ENCODE measurements around the gene TGFB3. TPM values are rescaled to one million over a fixed set of nuclear protein-coding genes. Genes with fewer than 3 reads are reported as not detected.

TGFB3 gene
- total RNA-seq, 2 donors from 2014 or later = 136 to 140 TPM

- TF ChIP-seq POLR2A (IDR thresholded peaks at IDR 0.05) (no peak), CTCF (IDR thresholded peaks at IDR 0.05) (no peak), POLR2AphosphoS5 (IDR thresholded peaks at IDR 0.05) (no peak)
- Histone ChIP-seq H3K4me1 (replicated peaks) (no peaks in the 10 kb centered on the region), H3K9me3 (no peaks in the 10 kb centered on the region), H3K36me3 (no peaks in the 10 kb centered on the region), H3K27ac (no peak overlapping the region), H3K4me3 (no peak overlapping the region), H3K27me3 (replicated peaks; ENCODE audit: insufficient read depth) (no peaks in the 10 kb centered on the region)
- WGBS = 56% methylated on average over 2 of the region's 2 CpGs
- DNase-seq (ENCODE audit: low spot score) = no peak
- intact Hi-C loops (cut with DNase I) = no loop called here
Measured at GRCh38 chr14:75934998-75935628, 46.7 kb downstream of the TGFB3 start.

GRCh38 chr14:75933712-75934296 is 48.0 kb downstream of the TGFB3 start:
- WGBS = 47% methylated on average over 2 of the region's 2 CpGs
- Histone ChIP-seq H3K4me1 (replicated peaks) (no peaks in the 10 kb centered on the region), H3K36me3 (no peaks in the 10 kb centered on the region), H3K4me3 (no peak overlapping the region), H3K9me3 (no peaks in the 10 kb centered on the region), H3K27ac (no peak overlapping the region), H3K27me3 (replicated peaks; ENCODE audit: insufficient read depth) (no peaks in the 10 kb centered on the region)
- no peak for DNase-seq (ENCODE audit: low spot score)
- intact Hi-C loops (cut with DNase I) = no loop called here
- TF ChIP-seq CTCF (IDR thresholded peaks at IDR 0.05) = no peak
- no peak for TF ChIP-seq POLR2AphosphoS5 (IDR thresholded peaks at IDR 0.05)
- TF ChIP-seq POLR2A (IDR thresholded peaks at IDR 0.05) = no peak

- no peaks in the 10 kb centered on the region for H3K27me3 ChIP-seq (replicated peaks; ENCODE audit: insufficient read depth)
- no peak overlapping the region for H3K4me3 ChIP-seq
- H3K9me3 ChIP-seq = no peaks in the 10 kb centered on the region
- no peak for DNase-seq (ENCODE audit: low spot score)
- H3K27ac ChIP-seq = no peak overlapping the region
- intact Hi-C loops (cut with DNase I) = no loop called here
- WGBS = 35% methylated on average over 5 of the region's 5 CpGs
- H3K36me3 ChIP-seq = no peaks in the 10 kb centered on the region
- TF ChIP-seq CTCF (IDR thresholded peaks at IDR 0.05) (no peak), POLR2AphosphoS5 (IDR thresholded peaks at IDR 0.05) (no peak), POLR2A (IDR thresholded peaks at IDR 0.05) (no peak)
- no peaks in the 10 kb centered on the region for H3K4me1 ChIP-seq (replicated peaks)
Measured at GRCh38 chr14:75928690-75929181, 53.1 kb downstream of the TGFB3 start.

GRCh38 chr14:75927564-75928087 is 54.2 kb downstream of the TGFB3 start:
- no peak for DNase-seq (ENCODE audit: low spot score)
- 74% methylated on average over 6 of the region's 6 CpGs for WGBS
- Histone ChIP-seq H3K4me1 (replicated peaks) (no peaks in the 10 kb centered on the region), H3K27me3 (replicated peaks; ENCODE audit: insufficient read depth) (no peaks in the 10 kb centered on the region), H3K36me3 (no peaks in the 10 kb centered on the region), H3K4me3 (no peak overlapping the region), H3K9me3 (no peaks in the 10 kb centered on the region), H3K27ac (no peak overlapping the region)
- TF ChIP-seq CTCF (IDR thresholded peaks at IDR 0.05) = no peak
- TF ChIP-seq POLR2AphosphoS5 (IDR thresholded peaks at IDR 0.05) = no peak
- TF ChIP-seq POLR2A (IDR thresholded peaks at IDR 0.05) = no peak
- intact Hi-C loops (cut with DNase I) = no loop called here
